Psoas muscle (tissue), 8 donors: ENCODE measurements around the gene DBN1. TPM values are rescaled to one million over a fixed set of nuclear protein-coding genes. Genes with fewer than 3 reads are reported as not detected.

ENCODE experiments used
- ATAC-seq, 4 donors: fragments of 200-7000 bp; cut with Tn5 transposase; one replicate each; pipeline ENCODE4 v1.9.1; 2020; ENCODE audit warnings: moderate library complexity in 3 of 4, mild to moderate bottlenecking in 2 of 4
- DNase-seq, 2 donors: peaks; one replicate each; pipeline ENCODE4 v3.0.0-alpha.2; 2020
- H3K27ac ChIP-seq: fragments of 200-600 bp; one replicate; pipeline ENCODE4 v1.8.0; 2022
- H3K27me3 ChIP-seq, 3 donors: fragments of 200-600 bp in 1 of 3; one replicate each; pipeline versions ENCODE4 v1.6.1 to v1.8.0; 2013 to 2022; ENCODE audit warnings: low read length in 2 of 3, mild to moderate bottlenecking in 2 of 3, moderate library complexity in 1 of 3; ENCODE audit not compliant: insufficient read depth in 3 of 3
- H3K36me3 ChIP-seq, 2 donors: fragments of 200-600 bp in 1 of 2; one replicate each; pipeline versions ENCODE4 v1.6.1 to v1.8.0; 2013 to 2022; ENCODE audit warnings: low read depth in 1 of 2, mild to moderate bottlenecking in 1 of 2, moderate library complexity in 1 of 2; ENCODE audit not compliant: insufficient read depth in 1 of 2
- H3K4me1 ChIP-seq: fragments of 200-600 bp; one replicate; pipeline ENCODE4 v1.8.0; 2022
- H3K4me3 ChIP-seq: fragments of 200-600 bp; one replicate; pipeline ENCODE4 v1.8.0; 2022; ENCODE audit warnings: mild to moderate bottlenecking
- H3K9me3 ChIP-seq: fragments of 200-600 bp; one replicate; pipeline ENCODE4 v1.8.0; 2022
- CTCF ChIP-seq: fragments of 200-600 bp; IDR thresholded peaks from one replicate; pipeline ENCODE4 v1.8.0; 2022; ENCODE audit warnings: antibody characterized with exemption
- WGBS, 3 donors: extraction: QIAGEN DNeasy Blood & Tissue Kit; methylation state at CpG; one replicate each; pipeline versions ENCODE4 v1.1.6 to v1.1.7; 2013; 5-methylcytosine and 5-hydroxymethylcytosine counted together
- intact Hi-C, 2 donors: fragments of 100-400 bp; cut with DNase I; formaldehyde crosslinking; loops; one replicate each; pipeline versions ENCODE4 v1.11.0 to v1.14.2; 2022
- polyA plus RNA-seq, 3 donors: library from polyadenylated mRNA; stranded (reverse); fragments of 200-250 nt; gene quantifications; one replicate each; pipeline ENCODE4 v1.2.3, GENCODE V29; 2013
- total RNA-seq, 4 donors: library from RNA; stranded (reverse); fragmentation: NEBNext Ultra II Directional in 2 of 4; extraction: Animal tissue kit (Norgen Biotek cat#: 25700) in 2 of 4; gene quantifications; one replicate each; pipeline versions ENCODE4 v1.2.1 to v1.2.4, GENCODE V29; 2021 to 2023
- donor health status: healthy with polysubstance abuse.
- donor health status: DM: no; HTN: no; CAD: no; lungs with moderate emphysema.
- donor health status: Bipolar disorder and iron deficiency.
- donor health status: healthy.
- donor health status: DM: yes; HTN: yes; CAD: no.
- donor health status: DM: no; HTN: no; CAD: no.
- donor health status: DM: no; HTN: no; CAD: no.
- donor health status: DM: yes; HTN: yes; CAD: no.

DBN1 gene
- total and polyA plus RNA-seq, 7 donors, result 8.1 to 28.4 (median 20.8) TPM

GRCh38 chr5:177458912-177459350 is 14.5 kb downstream of the DBN1 start:
- no peak overlapping the region for H3K4me3 ChIP-seq
- H3K27ac ChIP-seq, result no peak overlapping the region
- DNase-seq (peak in 1 of 2 donors; percentile 53), ATAC-seq (no peak)
- H3K36me3 ChIP-seq, result peaks cover 0 to 4% of the 10 kb centered on the region in 2 donors
- 87 to 92% (median 87%) methylated on average over 14 of the region's 14 CpGs for WGBS, 3 donors
- TF ChIP-seq CTCF, result no peak
- no peaks in the 10 kb centered on the region for H3K27me3 ChIP-seq
- H3K4me1 ChIP-seq, result peaks cover 15% of the 10 kb centered on the region
- intact Hi-C loops, result loop anchor here in 1 of 2 donors (10.0 kb wide), 1 partner anchor 144 kb away; the partner anchor contains the start of gene MXD3
- H3K9me3 ChIP-seq, result no peaks in the 10 kb centered on the region

- DNase-seq (peak in 1 of 2 donors; percentile 62), ATAC-seq (no peak)
- Histone ChIP-seq H3K27ac (no peak overlapping the region), H3K9me3 (no peaks in the 10 kb centered on the region), H3K4me3 (no peak overlapping the region), H3K27me3 (peaks cover 0 to 4% (median 0%) of the 10 kb centered on the region in 3 donors), H3K36me3 (peaks cover 0 to 4% of the 10 kb centered on the region in 2 donors), H3K4me1 (peaks cover 15% of the 10 kb centered on the region)
- intact Hi-C loops, result loop anchor here (2.0 to 10.0 kb wide), 2 partner anchors 141 to 143 kb away; partner anchors contain the start of gene MXD3 (in 1 of the 2)
- 75 to 79% (median 78%) methylated on average over 17 to 20 of the region's 20 CpGs for WGBS, 3 donors
- no peak for TF ChIP-seq CTCF
Observed at GRCh38 chr5:177457852-177458681, 15.4 kb downstream of the DBN1 start.

GRCh38 chr5:177456976-177457851 is 16.2 kb downstream of the DBN1 start:
- intact Hi-C loops, result loop anchor here (2.0 to 10.0 kb wide), 2 partner anchors 140 to 142 kb away; partner anchors contain the start of gene MXD3 (in 1 of the 2)
- WGBS, 3 donors, result 59 to 72% (median 60%) methylated on average over 24 of the region's 24 CpGs
- Histone ChIP-seq H3K27me3 (peaks cover 0 to 11% (median 0%) of the 10 kb centered on the region in 3 donors), H3K9me3 (no peaks in the 10 kb centered on the region), H3K27ac (peak overlapping the region; percentile 9), H3K4me3 (no peak overlapping the region), H3K4me1 (peaks cover 15% of the 10 kb centered on the region), H3K36me3 (peaks cover 0 to 4% of the 10 kb centered on the region in 2 donors)
- ATAC-seq (peak; percentile 17 to 61 (median 58)), DNase-seq (peak; percentile 85 to 90)
- peak; percentile 52 for TF ChIP-seq CTCF

GRCh38 chr5:177456591-177456964 is 16.9 kb downstream of the DBN1 start:
- Histone ChIP-seq H3K9me3 (no peaks in the 10 kb centered on the region), H3K4me1 (peaks cover 15% of the 10 kb centered on the region), H3K36me3 (peaks cover 0 to 4% of the 10 kb centered on the region in 2 donors), H3K27ac (peak overlapping the region; percentile 79), H3K4me3 (peak overlapping the region; percentile 70), H3K27me3 (peaks cover 0 to 16% (median 0%) of the 10 kb centered on the region in 3 donors)
- TF ChIP-seq CTCF, result no peak
- 30 to 36% (median 30%) methylated on average over 12 of the region's 12 CpGs for WGBS, 3 donors
- DNase-seq (peak in 1 of 2 donors; percentile 62), ATAC-seq (no peak)
- intact Hi-C loops, result loop anchor here (2.0 to 10.0 kb wide), 2 partner anchors 140 to 142 kb away; partner anchors contain the start of gene MXD3 (in 1 of the 2)
